Vagina (tissue), 2 donors: ENCODE results near the gene WSB2.

Experiments used
- CTCF ChIP-seq, 3 experiments: fragments of 450-650 bp in 2 of 3; fragments of 200-600 bp in 1 of 3; sonication (generic) in 1 of 3; IDR thresholded peaks; one replicate each; pipeline ENCODE4 v1.5.1; 2017 to 2019; ENCODE audit warnings: antibody characterized with exemption in 3 of 3, mild to moderate bottlenecking in 2 of 3, moderate library complexity in 2 of 3
- POLR2A ChIP-seq, 2 donors: fragments of 450-650 bp; IDR thresholded peaks; one replicate each; pipeline ENCODE4 v1.6.1; 2017; ENCODE audit warnings: antibody characterized with exemption in 2 of 2, mild to moderate bottlenecking in 2 of 2, moderate library complexity in 2 of 2
- POLR2AphosphoS5 ChIP-seq, 2 donors: sonication (generic); formaldehyde crosslinking; IDR thresholded peaks; one replicate each; pipeline ENCODE4 v1.9.0; 2017; ENCODE audit warnings: antibody characterized with exemption in 2 of 2, mild to moderate bottlenecking in 2 of 2, low read depth in 1 of 2; ENCODE audit not compliant: insufficient read depth in 1 of 2

DNA sequence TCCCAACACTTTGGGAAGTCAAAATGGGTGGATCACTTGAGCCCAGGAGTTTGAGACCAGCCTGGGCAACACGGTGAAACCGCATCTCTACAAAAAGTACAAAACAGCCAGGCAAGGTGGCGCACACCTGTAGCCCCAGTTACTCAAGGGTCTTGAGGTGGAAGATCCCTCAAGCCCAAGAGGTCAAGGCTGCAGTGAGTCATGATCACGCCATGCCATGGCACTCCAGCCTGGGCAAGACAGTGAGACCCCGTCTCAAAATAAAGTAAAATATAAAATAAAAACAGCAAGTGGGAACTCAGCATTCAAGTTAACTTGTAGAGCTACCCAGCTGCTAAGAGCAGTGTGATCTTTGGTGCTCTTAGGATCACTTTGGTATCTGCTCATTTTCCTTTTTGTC, 31.8 kb downstream of the WSB2 start:
- no peak for TF ChIP-seq CTCF (IDR thresholded peaks at IDR 0.05)
- TF ChIP-seq POLR2AphosphoS5 (IDR thresholded peaks at IDR 0.05; ENCODE audit: insufficient read depth in 1 of 2, low read depth in 1 of 2), result no peak
- TF ChIP-seq POLR2A (IDR thresholded peaks at IDR 0.05), result no peak
